ENCODE data around the gene LONRF2.

The LONRF2 gene

GRCh38 chr2:100274076-100274475 lies 48.2 kb downstream of the LONRF2 start:
- DNase-seq, result no peak

- no peak for DNase-seq
Observed at GRCh38 chr2:100273387-100273786, 48.9 kb downstream of the LONRF2 start.

- DNase-seq, result no peak
Observed at GRCh38 chr2:100272841-100273329, 49.4 kb downstream of the LONRF2 start.

GRCh38 chr2:100271210-100271609 lies 51.1 kb downstream of the LONRF2 start:
- DNase-seq, result no peak

GRCh38 chr2:100270381-100271146 lies 51.7 kb downstream of the LONRF2 start:
- no peak for DNase-seq

- DNase-seq, result no peak
Observed at GRCh38 chr2:100269889-100270288, 52.4 kb downstream of the LONRF2 start.

GRCh38 chr2:100268986-100269385 lies 53.3 kb downstream of the LONRF2 start:
- no peak for DNase-seq

- no peak for DNase-seq
Observed at GRCh38 chr2:100267751-100268150, 54.5 kb downstream of the LONRF2 start.

GRCh38 chr2:100266126-100266525 lies 56.2 kb downstream of the LONRF2 start:
- no peak for DNase-seq

- no peak for DNase-seq
Observed at GRCh38 chr2:100265226-100265625, 57.1 kb downstream of the LONRF2 start.

- DNase-seq, result no peak
Observed at GRCh38 chr2:100264651-100265050, 57.6 kb downstream of the LONRF2 start.

- DNase-seq, result no peak
Observed at GRCh38 chr2:100264121-100264520, 58.2 kb downstream of the LONRF2 start.

- DNase-seq, result peak; percentile 54 to 62
Observed at GRCh38 chr2:100262555-100263320, 59.6 kb downstream of the LONRF2 start.

GRCh38 chr2:100262046-100262445 lies 60.3 kb downstream of the LONRF2 start:
- no peak for DNase-seq

- peak; percentile 59 to 76 for DNase-seq
Observed at GRCh38 chr2:100260712-100261620, 61.3 kb downstream of the LONRF2 start.

- DNase-seq, result no peak
Observed at GRCh38 chr2:100259106-100259505, 63.2 kb downstream of the LONRF2 start.

GRCh38 chr2:100257939-100258338 lies 64.4 kb downstream of the LONRF2 start:
- DNase-seq, result no peak

GRCh38 chr2:100256849-100257248 lies 65.5 kb downstream of the LONRF2 start:
- no peak for DNase-seq

GRCh38 chr2:100256416-100256815 lies 65.9 kb downstream of the LONRF2 start:
- no peak for DNase-seq

- DNase-seq, result no peak
Observed at GRCh38 chr2:100254646-100255210, 67.6 kb downstream of the LONRF2 start.

GRCh38 chr2:100253786-100254185 lies 68.5 kb downstream of the LONRF2 start:
- no peak for DNase-seq

GRCh38 chr2:100252811-100253698 lies 69.2 kb downstream of the LONRF2 start:
- no peak for DNase-seq

Measured in NCI-H524 (cell line).